ENCODE measurements around the gene NLGN1. TPM values are rescaled to one million over a fixed set of nuclear protein-coding genes. Genes with fewer than 3 reads are reported as not detected.

NLGN1 gene
- polyA plus RNA-seq, 2 of the 4 experiments (the other 2 are of a cell fraction), result not detected

GRCh38 chr3:173800154-173800553, 402.6 kb downstream of the NLGN1 start (continued):
- no peak for TF ChIP-seq MAFK (IDR thresholded peaks at IDR 0.05; ENCODE audit: partially characterized antibody)
- TF ChIP-seq RFX5 (IDR thresholded peaks at IDR 0.05), result no peak

DNA sequence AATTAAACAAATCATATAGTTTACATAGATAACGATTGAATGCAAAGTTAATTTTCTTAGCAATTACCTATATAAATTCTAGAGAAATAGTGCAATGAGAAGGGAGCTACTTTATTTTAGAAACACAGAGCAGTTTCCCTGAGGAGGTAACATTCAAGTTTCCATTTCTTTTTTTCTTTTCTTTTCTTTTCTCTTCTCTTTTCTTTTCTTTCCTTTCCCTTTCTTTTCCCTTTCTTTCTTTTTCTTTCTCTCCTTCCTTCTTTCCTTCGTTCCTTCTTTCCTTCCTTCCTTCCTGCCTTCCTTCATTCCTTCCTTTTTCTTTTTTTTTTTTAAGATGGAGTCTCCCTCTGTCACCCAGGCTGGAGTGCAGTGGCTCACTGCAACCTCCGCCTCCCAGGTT, 417.3 kb downstream of the NLGN1 start:
- Histone ChIP-seq H3K27ac (no peak overlapping the region), H3K9me3 (no peaks in the 10 kb centered on the region), H3K4me3 (no peak overlapping the region), H3K4me1 (no peaks in the 10 kb centered on the region), H3K4me2 (no peak overlapping the region)
- 49% methylated on average over 3 of the region's 3 CpGs for WGBS (ENCODE audit: missing lambda C conversion rate)
- ATAC-seq (no peak), FAIRE-seq (no peak), DNase-seq (ENCODE audit: low read depth in 1 of 2, low spot score in 1 of 2) (no peak)
- ChIA-PET CTCF (no interaction called here), POLR2A (no interaction called here)
- TF ChIP-seq HDAC2 (IDR thresholded peaks at IDR 0.05) (no peak), NFE2L2 (conservative IDR thresholded peaks at IDR 0.05; ENCODE audit: low read length) (no peak), SMC3 (IDR thresholded peaks at IDR 0.05) (no peak), EHF (CRISPR knock-in tag; IDR thresholded peaks at IDR 0.05) (no peak), POLR2AphosphoS2 (conservative IDR thresholded peaks at IDR 0.05; ENCODE audit: low read length) (no peak)
- TF ChIP-seq, protein P1, sequence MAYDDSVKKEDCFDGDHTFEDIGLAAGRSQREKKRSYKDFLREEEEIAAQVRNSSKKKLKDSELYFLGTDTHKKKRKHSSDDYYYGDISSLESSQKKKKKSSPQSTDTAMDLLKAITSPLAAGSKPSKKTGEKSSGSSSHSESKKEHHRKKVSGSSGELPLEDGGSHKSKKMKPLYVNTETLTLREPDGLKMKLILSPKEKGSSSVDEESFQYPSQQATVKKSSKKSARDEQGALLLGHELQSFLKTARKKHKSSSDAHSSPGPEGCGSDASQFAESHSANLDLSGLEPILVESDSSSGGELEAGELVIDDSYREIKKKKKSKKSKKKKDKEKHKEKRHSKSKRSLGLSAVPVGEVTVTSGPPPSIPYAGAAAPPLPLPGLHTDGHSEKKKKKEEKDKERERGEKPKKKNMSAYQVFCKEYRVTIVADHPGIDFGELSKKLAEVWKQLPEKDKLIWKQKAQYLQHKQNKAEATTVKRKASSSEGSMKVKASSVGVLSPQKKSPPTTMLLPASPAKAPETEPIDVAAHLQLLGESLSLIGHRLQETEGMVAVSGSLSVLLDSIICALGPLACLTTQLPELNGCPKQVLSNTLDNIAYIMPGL (CRISPR knock-in tag; IDR thresholded peaks at IDR 0.05; ENCODE audit: borderline replicate concordance), result no peak

DNA sequence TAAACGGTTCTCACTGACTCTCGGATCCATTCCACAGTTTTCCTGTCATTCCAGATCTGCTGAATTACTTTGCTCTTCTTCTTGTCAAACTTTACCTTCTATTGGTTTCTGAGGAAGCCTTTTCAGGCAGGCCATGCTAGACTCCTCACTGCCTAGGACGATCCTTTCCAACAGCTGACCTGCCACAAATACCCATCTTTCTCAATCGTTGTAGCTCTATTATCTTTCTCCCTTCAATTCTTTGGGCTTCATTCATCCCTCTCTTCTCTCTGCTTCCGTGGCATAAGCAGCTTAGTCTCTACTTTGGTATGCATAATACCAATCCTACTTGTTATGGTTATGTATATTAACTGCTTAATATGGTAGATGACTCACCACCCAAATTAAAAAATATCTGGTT, 421.8 kb downstream of the NLGN1 start:
- DNase-seq (ENCODE audit: low read depth in 1 of 2, low spot score in 1 of 2) (no peak), FAIRE-seq (no peak), ATAC-seq (no peak)
- no peaks in the 10 kb centered on the region for H3K4me1 ChIP-seq
- WGBS (ENCODE audit: missing lambda C conversion rate), result 16% methylated on average over 5 of the region's 5 CpGs
- no peaks in the 10 kb centered on the region for H3K9me3 ChIP-seq
- no peak overlapping the region for H3K4me3 ChIP-seq
- CTCF ChIA-PET, result no interaction called here
- POLR2A ChIA-PET, result no interaction called here
- no peak overlapping the region for H3K27ac ChIP-seq
- no peak overlapping the region for H3K4me2 ChIP-seq
- TF ChIP-seq POLR2AphosphoS2 (conservative IDR thresholded peaks at IDR 0.05; ENCODE audit: low read length), result no peak
- no peak for TF ChIP-seq REST (IDR thresholded peaks at IDR 0.05)
- TF ChIP-seq HOXA7 (CRISPR knock-in tag; IDR thresholded peaks at IDR 0.05), result no peak
- TF ChIP-seq, protein P2, sequence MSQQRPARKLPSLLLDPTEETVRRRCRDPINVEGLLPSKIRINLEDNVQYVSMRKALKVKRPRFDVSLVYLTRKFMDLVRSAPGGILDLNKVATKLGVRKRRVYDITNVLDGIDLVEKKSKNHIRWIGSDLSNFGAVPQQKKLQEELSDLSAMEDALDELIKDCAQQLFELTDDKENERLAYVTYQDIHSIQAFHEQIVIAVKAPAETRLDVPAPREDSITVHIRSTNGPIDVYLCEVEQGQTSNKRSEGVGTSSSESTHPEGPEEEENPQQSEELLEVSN (IDR thresholded peaks at IDR 0.05; ENCODE audit: borderline replicate concordance, low read depth), result no peak

GRCh38 chr3:173823911-173824460, 426.4 kb downstream of the NLGN1 start:
- no peak overlapping the region for H3K27ac ChIP-seq
- FAIRE-seq (no peak), ATAC-seq (no peak), DNase-seq (ENCODE audit: low read depth in 1 of 2, low spot score in 1 of 2) (no peak)
- H3K4me2 ChIP-seq, result no peak overlapping the region
- ChIA-PET POLR2A (no interaction called here), CTCF (no interaction called here)
- H3K4me1 ChIP-seq, result no peaks in the 10 kb centered on the region
- H3K4me3 ChIP-seq, result no peak overlapping the region
- no peaks in the 10 kb centered on the region for H3K9me3 ChIP-seq
- 0% methylated on average over 1 of the region's 1 CpG for WGBS (ENCODE audit: missing lambda C conversion rate)
- TF ChIP-seq USF2 (IDR thresholded peaks at IDR 0.05) (no peak), EHF (CRISPR knock-in tag; IDR thresholded peaks at IDR 0.05) (no peak), CHD4 (IDR thresholded peaks at IDR 0.05; ENCODE audit: borderline replicate concordance) (no peak), BHLHE40 (IDR thresholded peaks at IDR 0.05; ENCODE audit: low read depth, low read length) (no peak), RAD21 (conservative IDR thresholded peaks at IDR 0.05 in 1 of 2, IDR thresholded peaks at IDR 0.05 in 1 of 2) (no peak), ZC3H11A (IDR thresholded peaks at IDR 0.05) (no peak), HEYL (CRISPR knock-in tag; IDR thresholded peaks at IDR 0.05) (no peak), FOSL2 (IDR thresholded peaks at IDR 0.05) (no peak), FOSL2 (CRISPR knock-in tag; IDR thresholded peaks at IDR 0.05) (no peak), ESRRA (IDR thresholded peaks at IDR 0.05; ENCODE audit: borderline replicate concordance, low read length) (no peak), TFCP2L1 (CRISPR knock-in tag; IDR thresholded peaks at IDR 0.05) (no peak), RFX5 (IDR thresholded peaks at IDR 0.05) (no peak), PHF8 (IDR thresholded peaks at IDR 0.05; ENCODE audit: borderline replicate concordance, low read depth) (no peak), EHMT2 (IDR thresholded peaks at IDR 0.05; ENCODE audit: low read depth) (no peak)
- TF ChIP-seq, protein P3, sequence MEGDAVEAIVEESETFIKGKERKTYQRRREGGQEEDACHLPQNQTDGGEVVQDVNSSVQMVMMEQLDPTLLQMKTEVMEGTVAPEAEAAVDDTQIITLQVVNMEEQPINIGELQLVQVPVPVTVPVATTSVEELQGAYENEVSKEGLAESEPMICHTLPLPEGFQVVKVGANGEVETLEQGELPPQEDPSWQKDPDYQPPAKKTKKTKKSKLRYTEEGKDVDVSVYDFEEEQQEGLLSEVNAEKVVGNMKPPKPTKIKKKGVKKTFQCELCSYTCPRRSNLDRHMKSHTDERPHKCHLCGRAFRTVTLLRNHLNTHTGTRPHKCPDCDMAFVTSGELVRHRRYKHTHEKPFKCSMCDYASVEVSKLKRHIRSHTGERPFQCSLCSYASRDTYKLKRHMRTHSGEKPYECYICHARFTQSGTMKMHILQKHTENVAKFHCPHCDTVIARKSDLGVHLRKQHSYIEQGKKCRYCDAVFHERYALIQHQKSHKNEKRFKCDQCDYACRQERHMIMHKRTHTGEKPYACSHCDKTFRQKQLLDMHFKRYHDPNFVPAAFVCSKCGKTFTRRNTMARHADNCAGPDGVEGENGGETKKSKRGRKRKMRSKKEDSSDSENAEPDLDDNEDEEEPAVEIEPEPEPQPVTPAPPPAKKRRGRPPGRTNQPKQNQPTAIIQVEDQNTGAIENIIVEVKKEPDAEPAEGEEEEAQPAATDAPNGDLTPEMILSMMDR (IDR thresholded peaks at IDR 0.05), result no peak
